ENCODE results near the gene C2CD4C. TPM values are rescaled to one million over a fixed set of nuclear protein-coding genes. Genes with fewer than 3 reads are reported as not detected.

The C2CD4C gene
- polyA plus RNA-seq, 1 donor from 2014 or later = 21.4 TPM

DNA sequence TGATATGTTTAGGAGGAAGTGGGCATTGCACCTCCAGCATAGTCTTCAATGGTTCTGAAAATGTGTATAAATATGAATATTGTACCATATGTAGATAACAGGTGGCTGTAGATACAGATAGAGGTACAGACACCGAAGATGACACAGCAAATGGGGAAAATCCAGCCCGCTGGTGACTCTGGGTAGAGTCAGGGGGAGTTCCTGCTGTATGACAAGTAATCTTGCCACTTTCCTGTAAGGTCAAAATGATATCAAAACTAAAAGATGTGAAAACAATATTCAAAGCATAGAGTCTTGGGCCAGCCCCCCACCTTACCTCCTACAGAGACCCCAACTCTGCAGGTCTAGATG lies 17.8 kb downstream of the C2CD4C start:
- Histone ChIP-seq H3K36me3 (ENCODE audit: insufficient read depth, low read length) (no peaks in the 10 kb centered on the region), H3K4me2 (ENCODE audit: low read length) (no peak overlapping the region), H3K9me2 (ENCODE audit: insufficient read depth, low read length) (no peaks in the 10 kb centered on the region), H3K27me3 (ENCODE audit: insufficient read depth, low read depth, low read length) (no peaks in the 10 kb centered on the region), H3K79me2 (replicated peaks; ENCODE audit: insufficient read depth, low read length) (no peaks in the 10 kb centered on the region), H3K9me3 (ENCODE audit: low read length) (no peaks in the 10 kb centered on the region), H4K20me1 (ENCODE audit: insufficient read depth) (no peaks in the 10 kb centered on the region), H2AFZ (ENCODE audit: low read depth, low read length) (no peak overlapping the region), H3K27ac (ENCODE audit: low read length) (no peak overlapping the region), H3K4me3 (ENCODE audit: low read length) (no peak overlapping the region), H3F3A (ENCODE audit: insufficient read depth, low read length, poor library complexity, severe bottlenecking) (no peaks in the 10 kb centered on the region), H3K9ac (ENCODE audit: low read length) (no peak overlapping the region)
- TF ChIP-seq EZH2 (IDR thresholded peaks at IDR 0.05; ENCODE audit: borderline replicate concordance, insufficient read depth, low read length, poor library complexity, severe bottlenecking) (no peak), RAD21 (conservative IDR thresholded peaks at IDR 0.05) (no peak), CTCF (IDR thresholded peaks at IDR 0.05; ENCODE audit: poor library complexity, severe bottlenecking) (no peak), SMC3 (conservative IDR thresholded peaks at IDR 0.05; ENCODE audit: poor library complexity) (no peak), TAF1 (IDR thresholded peaks at IDR 0.05; ENCODE audit: low read depth) (no peak), EP300 (conservative IDR thresholded peaks at IDR 0.05; ENCODE audit: poor library complexity, severe bottlenecking) (no peak), POLR2AphosphoS5 (IDR thresholded peaks at IDR 0.05) (no peak), MXI1 (conservative IDR thresholded peaks at IDR 0.05; ENCODE audit: poor library complexity, severe bottlenecking) (no peak), REST (IDR thresholded peaks at IDR 0.05; ENCODE audit: borderline replicate concordance) (no peak)

GRCh38 chr19:390386-391206 lies 18.4 kb downstream of the C2CD4C start:
- Histone ChIP-seq H3K36me3 (ENCODE audit: insufficient read depth, low read length) (no peaks in the 10 kb centered on the region), H2AFZ (ENCODE audit: low read depth, low read length) (no peak overlapping the region), H3K9me3 (ENCODE audit: low read length) (no peaks in the 10 kb centered on the region), H3K27ac (ENCODE audit: low read length) (no peak overlapping the region), H3K9me2 (ENCODE audit: insufficient read depth, low read length) (no peaks in the 10 kb centered on the region), H3K79me2 (replicated peaks; ENCODE audit: insufficient read depth, low read length) (no peaks in the 10 kb centered on the region), H3F3A (ENCODE audit: insufficient read depth, low read length, poor library complexity, severe bottlenecking) (no peaks in the 10 kb centered on the region), H4K20me1 (ENCODE audit: insufficient read depth) (no peaks in the 10 kb centered on the region), H3K27me3 (ENCODE audit: insufficient read depth, low read depth, low read length) (no peaks in the 10 kb centered on the region), H3K4me2 (ENCODE audit: low read length) (no peak overlapping the region), H3K4me3 (ENCODE audit: low read length) (no peak overlapping the region), H3K9ac (ENCODE audit: low read length) (no peak overlapping the region)
- no peak for TF ChIP-seq EZH2 (IDR thresholded peaks at IDR 0.05; ENCODE audit: borderline replicate concordance, insufficient read depth, low read length, poor library complexity, severe bottlenecking)
- TF ChIP-seq MXI1 (conservative IDR thresholded peaks at IDR 0.05; ENCODE audit: poor library complexity, severe bottlenecking) = no peak
- TF ChIP-seq POLR2AphosphoS5 (IDR thresholded peaks at IDR 0.05) = no peak
- no peak for TF ChIP-seq SMC3 (conservative IDR thresholded peaks at IDR 0.05; ENCODE audit: poor library complexity)
- TF ChIP-seq REST (IDR thresholded peaks at IDR 0.05; ENCODE audit: borderline replicate concordance) = no peak
- TF ChIP-seq CTCF (IDR thresholded peaks at IDR 0.05; ENCODE audit: poor library complexity, severe bottlenecking) = no peak
- TF ChIP-seq RAD21 (conservative IDR thresholded peaks at IDR 0.05) = no peak
- no peak for TF ChIP-seq TAF1 (IDR thresholded peaks at IDR 0.05; ENCODE audit: low read depth)
- no peak for TF ChIP-seq EP300 (conservative IDR thresholded peaks at IDR 0.05; ENCODE audit: poor library complexity, severe bottlenecking)

Data from neural cell (in vitro differentiated cells).